NCI-H748 (cell line): Measurements from ENCODE around the gene GNAS-AS1.

ENCODE experiments used
- DNase-seq: peaks from one replicate; lab custom pipeline; 2025; ENCODE audit not compliant: unreplicated experiment; lab: John Stamatoyannopoulos, UW

Gene GNAS-AS1

GRCh38 chr20:58850693-58851174 lies at the start of gene GNAS-AS1:
GNAS-AS1 (minus strand) TSS chr20:58850902.
- DNase-seq: peak; percentile 79

GRCh38 chr20:58900397-58900796 lies 49.7 kb upstream of the GNAS-AS1 start:
- no peak for DNase-seq

DNA sequence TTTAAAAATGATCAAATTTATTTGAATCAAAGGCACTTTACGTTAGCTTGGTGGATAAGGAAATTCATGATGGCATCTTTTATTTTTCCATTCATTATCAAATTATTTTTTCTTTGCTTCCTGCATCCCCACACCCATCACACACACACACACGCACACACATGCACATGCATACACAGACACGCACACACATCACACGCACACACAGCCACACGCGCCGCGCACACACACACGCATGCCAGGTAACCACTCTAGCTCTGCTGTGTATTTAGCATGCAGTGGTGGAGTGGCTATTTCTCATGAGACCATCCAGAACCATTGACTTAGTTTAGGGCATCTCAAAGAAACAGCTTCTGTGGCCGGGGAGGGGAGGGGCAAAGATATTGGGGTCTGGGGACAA lies 48.8 kb upstream of the GNAS-AS1 start:
- no peak for DNase-seq

- no peak for DNase-seq
Measured at GRCh38 chr20:58898629-58899408, 48.1 kb upstream of the GNAS-AS1 start.

DNA sequence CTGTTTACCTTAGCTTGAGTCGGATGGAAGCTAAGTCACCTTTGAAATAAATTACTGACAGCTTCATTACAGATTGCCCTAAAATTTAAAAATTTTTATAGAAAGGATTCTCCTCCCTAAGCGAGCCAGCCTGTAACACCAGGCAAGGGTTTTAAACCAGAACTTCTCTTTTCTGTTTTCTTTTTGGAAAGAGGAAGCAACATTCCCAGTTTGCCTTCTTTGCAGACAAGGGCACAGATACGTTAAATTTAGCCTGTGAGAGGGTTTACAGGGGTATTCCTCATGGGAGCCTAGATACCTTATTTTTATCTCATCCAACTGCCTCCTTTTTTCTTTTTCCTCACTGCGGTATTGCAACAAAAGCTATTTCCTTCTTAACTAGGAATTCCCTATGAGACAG lies 46.8 kb upstream of the GNAS-AS1 start:
- no peak for DNase-seq

DNA sequence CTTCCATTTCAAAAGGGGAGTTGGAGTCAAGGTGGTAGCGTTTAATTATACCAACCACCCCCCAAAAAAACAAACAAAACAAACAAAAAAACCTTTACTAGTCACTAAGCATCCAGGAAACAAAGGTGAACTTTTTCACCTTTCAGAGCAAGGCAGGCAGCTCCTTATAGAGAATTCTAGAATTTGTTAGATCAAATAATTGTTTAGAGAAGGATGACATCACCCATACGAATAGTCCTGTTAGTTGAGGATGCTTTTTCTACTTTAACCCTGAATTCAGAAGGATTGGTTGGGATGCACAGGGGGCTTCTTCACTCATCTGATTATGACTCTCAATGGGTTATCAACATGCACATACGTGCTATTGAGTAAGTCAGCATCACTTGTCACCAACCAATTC lies 46.1 kb upstream of the GNAS-AS1 start:
- DNase-seq: no peak

DNA sequence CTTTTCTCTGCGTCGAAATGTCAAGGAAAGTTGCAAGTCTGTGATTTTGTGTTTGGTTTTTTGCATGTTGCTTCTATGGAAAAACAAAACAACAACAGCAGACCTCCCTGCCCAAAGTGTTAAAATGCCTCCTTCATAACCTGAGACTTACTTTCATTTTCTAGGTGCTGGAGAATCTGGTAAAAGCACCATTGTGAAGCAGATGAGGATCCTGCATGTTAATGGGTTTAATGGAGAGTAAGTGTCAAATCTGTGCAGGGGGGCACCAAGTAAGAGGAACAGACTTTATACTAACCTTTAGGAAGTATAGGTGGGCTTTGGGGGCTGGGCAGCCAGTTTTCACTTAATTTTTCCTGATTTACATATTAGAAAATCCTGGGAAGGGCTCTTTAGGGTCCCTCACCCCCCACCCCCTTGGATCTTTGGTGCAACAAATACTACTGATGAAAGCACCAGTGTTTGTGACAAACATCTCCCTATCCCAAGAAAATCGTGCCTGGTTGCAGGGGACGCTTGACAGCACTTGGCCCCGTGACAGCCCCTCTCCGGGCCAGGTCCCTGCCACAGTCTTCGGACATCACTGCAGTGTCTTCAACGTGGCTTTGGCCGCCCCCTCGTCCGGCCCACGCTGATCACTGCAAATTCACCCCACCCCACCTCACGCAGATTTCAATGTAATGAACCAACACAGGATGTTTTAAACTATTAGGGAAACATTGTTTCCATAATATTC lies 44.9 kb upstream of the GNAS-AS1 start:
- DNase-seq: no peak

- no peak for DNase-seq
Measured at GRCh38 chr20:58894652-58895447, 44.1 kb upstream of the GNAS-AS1 start.

GRCh38 chr20:58893355-58894120 lies 42.8 kb upstream of the GNAS-AS1 start:
- DNase-seq: peak; percentile 3

DNA sequence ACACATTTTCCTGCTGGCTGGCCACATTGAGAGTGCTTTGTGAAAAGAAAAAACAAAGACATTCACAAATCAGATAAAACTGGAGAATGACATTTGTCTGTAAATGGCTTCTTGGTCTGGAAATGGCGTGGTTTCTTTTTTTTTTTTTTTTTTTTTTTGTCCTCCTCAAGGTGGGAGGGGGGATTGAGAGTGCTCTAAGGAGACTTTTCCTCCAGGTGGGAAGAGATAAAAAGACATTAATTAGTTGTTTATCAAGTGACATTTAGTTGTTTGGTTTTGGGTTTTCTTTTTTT lies 42.2 kb upstream of the GNAS-AS1 start:
- no peak for DNase-seq

- DNase-seq: peak; percentile 63
Measured at GRCh38 chr20:58892141-58892931, 41.6 kb upstream of the GNAS-AS1 start.

GRCh38 chr20:58891718-58892140 lies 41.0 kb upstream of the GNAS-AS1 start:
- DNase-seq: peak; percentile 67

DNA sequence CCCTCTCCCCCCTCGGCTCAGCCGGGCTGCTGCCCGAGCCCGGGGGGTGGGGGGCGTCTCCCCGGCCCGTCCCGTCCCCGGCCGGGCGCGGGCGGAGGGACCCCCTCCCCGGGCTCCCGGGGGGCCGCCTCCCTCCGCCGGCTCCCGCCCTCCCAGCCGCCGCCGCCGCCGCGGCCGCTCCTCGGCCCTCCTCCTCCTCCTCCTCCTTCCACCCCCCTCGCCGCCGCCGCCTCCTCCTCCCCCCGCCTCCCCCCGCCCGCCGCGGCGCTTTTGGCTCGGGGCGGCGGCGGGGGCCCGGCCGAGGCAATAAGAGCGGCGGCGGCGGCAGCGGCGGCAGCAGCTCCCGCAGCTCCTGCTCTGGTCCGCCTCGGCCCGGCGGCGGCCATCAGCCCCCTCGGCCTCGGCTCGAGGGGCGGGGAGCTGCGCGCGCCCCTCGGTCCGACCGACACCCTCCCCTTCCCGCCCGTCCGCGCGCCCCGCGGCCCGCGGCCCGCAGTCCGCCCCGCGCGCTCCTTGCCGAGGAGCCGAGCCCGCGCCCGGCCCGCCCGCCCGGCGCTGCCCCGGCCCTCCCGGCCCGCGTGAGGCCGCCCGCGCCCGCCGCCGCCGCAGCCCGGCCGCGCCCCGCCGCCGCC lies 40.5 kb upstream of the GNAS-AS1 start:
- DNase-seq: peak; percentile 83

- peak; percentile 84 for DNase-seq
Measured at GRCh38 chr20:58890518-58891085, 39.9 kb upstream of the GNAS-AS1 start.

DNA sequence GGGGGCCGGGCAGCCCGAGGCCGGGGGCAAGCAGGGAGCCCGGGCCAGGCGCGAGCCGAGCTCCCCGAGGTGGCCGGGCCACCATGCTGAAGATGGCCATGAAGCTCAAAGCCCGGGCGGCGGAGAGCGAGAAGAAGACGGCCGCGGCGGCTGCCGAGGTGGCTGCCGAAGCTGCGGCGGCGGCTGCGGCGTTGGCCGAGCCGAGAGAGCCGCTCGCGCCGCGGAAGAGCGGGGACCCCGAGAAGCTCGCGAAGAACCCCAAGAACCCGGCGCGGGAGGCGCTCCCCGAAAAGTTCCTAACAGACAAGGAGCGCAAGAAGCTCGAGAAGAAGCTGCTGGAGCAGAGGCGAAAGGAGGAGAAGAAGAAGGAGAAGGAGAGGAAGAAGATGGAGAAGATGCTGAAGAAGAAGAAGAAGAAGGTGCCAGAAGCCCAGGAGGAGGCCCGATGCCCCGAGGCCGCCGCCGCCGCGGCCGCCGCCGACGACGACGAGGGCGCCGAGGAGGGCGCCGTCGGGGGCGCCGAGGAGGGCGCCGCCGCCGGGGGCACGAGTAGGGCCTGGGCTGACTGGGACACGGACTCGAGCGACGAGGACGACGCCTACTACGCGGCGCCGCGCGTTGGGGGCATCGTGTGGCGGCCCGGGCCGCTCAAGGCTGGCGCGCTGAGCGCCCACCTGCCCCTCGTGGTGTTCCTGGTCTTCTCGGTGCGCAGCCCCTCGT lies 39.3 kb upstream of the GNAS-AS1 start:
- peak; percentile 37 for DNase-seq

DNA sequence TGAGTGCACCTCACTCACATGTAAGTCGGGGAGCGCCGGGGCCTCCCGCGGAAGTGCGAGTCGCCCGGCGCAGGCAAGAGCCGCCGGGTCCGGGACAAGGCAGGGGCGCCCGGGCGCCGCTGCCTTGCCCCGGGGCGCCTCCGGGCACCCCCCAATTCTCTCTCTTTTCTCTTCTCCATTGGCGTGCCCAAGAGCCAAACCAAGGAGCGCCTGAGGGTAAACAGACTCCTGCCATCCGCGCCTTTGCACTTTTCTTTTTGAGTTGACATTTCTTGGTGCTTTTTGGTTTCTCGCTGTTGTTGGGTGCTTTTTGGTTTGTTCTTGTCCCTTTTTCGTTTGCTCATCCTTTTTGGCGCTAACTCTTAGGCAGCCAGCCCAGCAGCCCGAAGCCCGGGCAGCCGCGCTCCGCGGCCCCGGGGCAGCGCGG lies 38.6 kb upstream of the GNAS-AS1 start:
- DNase-seq: no peak

GRCh38 chr20:58888521-58889333 lies 38.0 kb upstream of the GNAS-AS1 start:
- peak; percentile 87 for DNase-seq

- no peak for DNase-seq
Measured at GRCh38 chr20:58888103-58888502, 37.4 kb upstream of the GNAS-AS1 start.
